ENCODE results near the gene PCBP4.

DNA sequence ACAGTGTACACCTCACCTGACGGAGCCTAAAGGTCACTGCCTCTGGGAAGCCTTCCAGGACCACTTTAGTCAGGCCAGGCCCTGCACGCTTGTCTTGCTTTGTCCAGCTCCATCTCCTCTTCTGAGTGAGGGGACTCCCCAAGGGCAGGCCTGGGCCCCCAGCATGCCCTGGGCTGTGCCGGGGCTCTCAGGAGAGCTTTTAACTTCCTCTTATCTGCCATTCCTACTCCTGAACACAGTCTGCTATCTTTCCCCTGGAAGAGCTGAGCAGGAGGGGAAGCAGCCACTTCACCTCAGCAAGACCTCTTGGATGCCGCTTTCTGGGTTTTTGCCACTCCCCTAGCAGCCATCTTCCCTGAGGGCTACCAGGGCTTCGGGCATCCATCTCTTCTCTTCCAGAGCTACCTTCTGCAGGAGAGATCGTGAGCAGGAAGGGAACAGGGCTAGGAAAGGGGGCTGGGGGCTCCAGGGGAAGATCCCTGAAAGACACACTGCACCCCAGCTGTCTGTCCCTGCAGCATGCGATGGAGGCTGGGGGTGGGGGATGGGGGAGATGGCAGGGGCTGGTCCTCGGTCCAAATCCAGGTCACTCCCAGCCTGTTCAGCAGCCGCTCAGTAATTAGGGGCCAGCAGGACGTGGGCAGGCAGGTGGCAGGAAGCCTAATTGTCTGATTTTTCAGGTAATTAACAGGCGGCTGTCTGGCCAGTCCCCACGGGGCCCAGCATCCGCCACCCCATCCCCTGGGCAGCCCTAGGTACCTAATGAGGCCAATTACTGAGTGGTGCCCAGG is 48.4 kb upstream of the PCBP4 start:
- no peak for TF ChIP-seq EZH2 (IDR thresholded peaks at IDR 0.05; ENCODE audit: low read length)
- TF ChIP-seq, protein P1, sequence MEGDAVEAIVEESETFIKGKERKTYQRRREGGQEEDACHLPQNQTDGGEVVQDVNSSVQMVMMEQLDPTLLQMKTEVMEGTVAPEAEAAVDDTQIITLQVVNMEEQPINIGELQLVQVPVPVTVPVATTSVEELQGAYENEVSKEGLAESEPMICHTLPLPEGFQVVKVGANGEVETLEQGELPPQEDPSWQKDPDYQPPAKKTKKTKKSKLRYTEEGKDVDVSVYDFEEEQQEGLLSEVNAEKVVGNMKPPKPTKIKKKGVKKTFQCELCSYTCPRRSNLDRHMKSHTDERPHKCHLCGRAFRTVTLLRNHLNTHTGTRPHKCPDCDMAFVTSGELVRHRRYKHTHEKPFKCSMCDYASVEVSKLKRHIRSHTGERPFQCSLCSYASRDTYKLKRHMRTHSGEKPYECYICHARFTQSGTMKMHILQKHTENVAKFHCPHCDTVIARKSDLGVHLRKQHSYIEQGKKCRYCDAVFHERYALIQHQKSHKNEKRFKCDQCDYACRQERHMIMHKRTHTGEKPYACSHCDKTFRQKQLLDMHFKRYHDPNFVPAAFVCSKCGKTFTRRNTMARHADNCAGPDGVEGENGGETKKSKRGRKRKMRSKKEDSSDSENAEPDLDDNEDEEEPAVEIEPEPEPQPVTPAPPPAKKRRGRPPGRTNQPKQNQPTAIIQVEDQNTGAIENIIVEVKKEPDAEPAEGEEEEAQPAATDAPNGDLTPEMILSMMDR (optimal IDR thresholded peaks at IDR 0.05 in 1 of 3, IDR thresholded peaks at IDR 0.05 in 1 of 3, conservative IDR thresholded peaks at IDR 0.05 in 1 of 3; ENCODE audit: extremely low read depth in 1 of 3, insufficient read depth in 2 of 3, low read length in 3 of 3), result no peak

Data from keratinocyte (primary cell).